K562 (cell line): ENCODE measurements around the gene OR51B2.

Experiments used
- BRF1 ChIP-seq: IDR thresholded peaks from 3 replicates; pipeline ENCODE4 v1.6.1; 2011; ENCODE audit warnings: borderline replicate concordance, mild to moderate bottlenecking; ENCODE audit not compliant: insufficient read length; ENCODE audit errors: extremely low read depth
- CAMTA2 ChIP-seq: fragments of 250-450 bp; sonication (Bioruptor Pico); conservative IDR thresholded peaks from 2 replicates; pipeline ENCODE4 v1.5.1; 2022
- CBX1 ChIP-seq: sonication (generic); IDR thresholded peaks from 2 replicates; pipeline ENCODE4 v1.6.1; 2016; ENCODE audit warnings: antibody characterized with exemption, low read depth, mild to moderate bottlenecking
- JUNB ChIP-seq: fragments of 450-650 bp; formaldehyde crosslinking; conservative IDR thresholded peaks from 2 replicates; pipeline ENCODE4 v1.4.0; 2020; ENCODE audit warnings: mild to moderate bottlenecking
- MEF2A ChIP-seq: IDR thresholded peaks from 2 replicates; pipeline ENCODE4 v1.6.1; 2011; ENCODE audit warnings: low read depth, mild to moderate bottlenecking, low read length, moderate library complexity; ENCODE audit not compliant: control insufficient read depth
- NR2C2 ChIP-seq, 2 experiments: fragments of 200-800 bp in 1 of 2; sonication (Bioruptor generic) in 1 of 2; sonication (generic) in 1 of 2; formaldehyde crosslinking in 1 of 2; IDR thresholded peaks; 2 replicates each; pipeline versions ENCODE4 v1.6.1 to v1.8.0; 2016 to 2022; ENCODE audit warnings: mild to moderate bottlenecking in 1 of 2, missing compliant biosample characterization in 1 of 2, missing genetic modification characterization in 1 of 2, missing genetic modification reagents in 1 of 2
- SMAD1 ChIP-seq: fragments of 150-350 bp; IDR thresholded peaks from 2 replicates; pipeline ENCODE4 v1.6.1; 2014; ENCODE audit warnings: low read length, low read depth; ENCODE audit not compliant: partially characterized antibody
- SREBF2 ChIP-seq: sonication (generic); formaldehyde crosslinking; IDR thresholded peaks from 2 replicates; pipeline ENCODE4 v1.4.0; 2020; ENCODE audit warnings: mild to moderate bottlenecking, missing genetic modification reagents
- ZNF445 ChIP-seq: fragments of 250-450 bp; sonication (Bioruptor Pico); IDR thresholded peaks from 2 replicates; pipeline ENCODE4 v1.4.0; 2020; ENCODE audit warnings: low read depth, mild to moderate bottlenecking, moderate library complexity

DNA sequence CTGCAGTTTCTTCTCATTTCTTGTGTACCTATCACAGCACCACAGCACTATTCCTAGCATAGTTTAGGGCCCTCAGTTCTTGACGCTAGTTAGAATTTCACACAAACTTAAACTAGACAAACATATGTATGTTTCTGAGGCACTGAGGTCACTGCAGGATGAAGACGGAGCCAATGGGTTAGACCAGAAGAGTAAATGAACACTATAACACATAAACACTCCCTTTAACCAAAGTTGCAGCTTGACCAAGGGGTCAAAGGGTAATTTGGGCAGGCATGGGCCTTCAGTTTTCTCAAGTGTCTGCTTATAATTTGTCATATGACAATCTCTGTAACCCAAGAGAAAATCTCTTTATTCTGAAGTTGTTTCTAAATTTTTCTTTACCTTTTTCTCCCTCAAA, 41.5 kb downstream of the OR51B2 start:
- TF ChIP-seq NR2C2 (CRISPR knock-in tag; IDR thresholded peaks at IDR 0.05) (no peak), NR2C2 (tag; IDR thresholded peaks at IDR 0.05) (peak; percentile 63; the same call in 1 of the 2 replicates), SREBF2 (no peak), BRF1 (no peak), CBX1 (no peak), SMAD1 (no peak), MEF2A (no peak), JUNB (CRISPR knock-in tag) (no peak), CAMTA2 (CRISPR knock-in tag) (no peak), ZNF445 (no peak)
